PC-9 (cell line): ENCODE data around the gene GAGE12H. TPM values are rescaled to one million over a fixed set of nuclear protein-coding genes. Genes with fewer than 3 reads are reported as not detected.
"Not testable (repeated sequence)": the region's sequence is repeated elsewhere in the genome, so short reads cannot be mapped to it uniquely, and the experiment has no call there.

Experiments
- Bru-seq: library from RNA; stranded (reverse); fragments of 400-500 nt; gene quantifications from one replicate; lab custom pipeline; 2021; lab: Mats Ljungman, UMichigan
- BruChase-seq, 2 experiments: library from RNA; stranded (reverse); fragments of 400-500 nt; gene quantifications; one replicate each; lab custom pipeline; 2021; lab: Mats Ljungman, UMichigan
- BruUV-seq: library from RNA; stranded (reverse); fragments of 400-500 nt; replicated peaks from 2 replicates; lab custom pipeline; 2021; lab: Mats Ljungman, UMichigan
- CTCF ChIA-PET: fragments of 300-600 bp; sonication (Branson Sonifier 250); formaldehyde crosslinking; loops from one replicate; lab custom pipeline; 2022; ENCODE audit warnings: antibody characterized with exemption; lab: Charles Lee
- POLR2A ChIA-PET: fragments of 300-600 bp; sonication (Branson Sonifier 250); formaldehyde crosslinking; loops from one replicate; lab custom pipeline; 2022; ENCODE audit warnings: antibody characterized with exemption; ENCODE audit not compliant: unreplicated experiment; lab: Charles Lee
- DNase-seq, 2 experiments: peaks; one replicate each; pipeline versions ENCODE4 v3.0.0 to v3.0.0-alpha.2; 2015 to 2022; ENCODE audit warnings: mixed read lengths in 1 of 2
- H2AFZ ChIP-seq: fragments of 200-600 bp; sonication (generic); 2 replicates; pipeline ENCODE4 v1.8.1; 2017; ENCODE audit warnings: antibody characterized with exemption
- H3F3A ChIP-seq: fragments of 200-600 bp; sonication (generic); 2 replicates; pipeline ENCODE4 v1.8.1; 2017; ENCODE audit warnings: antibody characterized with exemption, mild to moderate bottlenecking, low read depth; ENCODE audit not compliant: insufficient read depth
- H3K27ac ChIP-seq: fragments of 200-600 bp; sonication (generic); 2 replicates; pipeline ENCODE4 v1.6.1; 2016; ENCODE audit warnings: mixed run types
- H3K27me3 ChIP-seq: fragments of 200-600 bp; sonication (generic); 2 replicates; pipeline ENCODE4 v1.6.1; 2016; ENCODE audit warnings: low read depth, mixed run types; ENCODE audit not compliant: insufficient read depth
- H3K36me3 ChIP-seq: fragments of 200-600 bp; sonication (generic); 2 replicates; pipeline ENCODE4 v1.6.1; 2016; ENCODE audit warnings: low read depth, mixed run types
- H3K4me1 ChIP-seq: fragments of 200-600 bp; sonication (generic); replicated peaks from 2 replicates; pipeline ENCODE4 v1.6.1; 2016; ENCODE audit warnings: mixed run types; ENCODE audit not compliant: insufficient read depth
- H3K4me2 ChIP-seq: fragments of 200-600 bp; sonication (generic); 2 replicates; pipeline ENCODE4 v1.6.1; 2017; ENCODE audit warnings: mixed run types
- H3K4me3 ChIP-seq: fragments of 200-600 bp; sonication (generic); 2 replicates; pipeline ENCODE4 v1.6.1; 2016; ENCODE audit warnings: mixed run types
- H3K79me2 ChIP-seq: fragments of 200-600 bp; sonication (generic); 2 replicates; pipeline ENCODE4 v1.6.1; 2017; ENCODE audit warnings: low read depth, mixed run types
- H3K9me2 ChIP-seq: fragments of 200-600 bp; sonication (generic); 2 replicates; pipeline ENCODE4 v1.8.1; 2017; ENCODE audit warnings: mild to moderate bottlenecking; ENCODE audit not compliant: insufficient read depth
- H3K9me3 ChIP-seq: fragments of 200-600 bp; sonication (generic); 2 replicates; pipeline ENCODE4 v1.8.1; 2016; ENCODE audit warnings: low read depth; ENCODE audit not compliant: insufficient read depth
- H4K20me1 ChIP-seq: fragments of 200-600 bp; sonication (generic); 2 replicates; pipeline ENCODE4 v1.8.1; 2017; ENCODE audit not compliant: insufficient read depth
- intact Hi-C: fragments of 100-400 bp; cut with micrococcal nuclease; formaldehyde crosslinking; loops from one replicate; pipeline ENCODE4 v1.10.0; 2022; ENCODE audit not compliant: unreplicated experiment
- long read RNA-seq: library from polyadenylated mRNA; stranded (forward); transcript quantifications from one replicate; pipeline ENCODE4 v2.0.0, GENCODE V29; 2022
- total RNA-seq: library from RNA; stranded (reverse); gene quantifications from 2 replicates; pipeline ENCODE4 v1.2.3, GENCODE V29; 2021

GAGE12H gene
- not detected in 2 replicates for total RNA-seq
- Bru-seq, nascent RNA: not detected
- not detected for BruChase-seq, experiment 1, labeled RNA remaining after a 2-hour chase
- not detected for BruChase-seq, experiment 2, labeled RNA remaining after a 6-hour chase
- long read RNA-seq: 0 reads

GRCh38 chrX:49579649-49580048, at the start of gene GAGE12H:
GAGE12H (plus strand) TSS chrX:49579949; CDS start chrX:49581104, 1,155 bp downstream.
- POLR2A ChIA-PET, H3K9me3 ChIP-seq, H4K20me1 ChIP-seq, H3K27ac ChIP-seq, H3K36me3 ChIP-seq, H3K9me2 ChIP-seq, DNase-seq, CTCF ChIA-PET, BruUV-seq, H3K4me1 ChIP-seq, H3F3A ChIP-seq, H3K79me2 ChIP-seq, H3K4me3 ChIP-seq, H3K4me2 ChIP-seq, H3K27me3 ChIP-seq, intact Hi-C loops, H2AFZ ChIP-seq: not testable (repeated sequence)

GRCh38 chrX:49531877-49532276, 47.9 kb upstream of the GAGE12H start, which contains the start of gene GAGE12C:
GAGE12C (plus strand) TSS chrX:49532177; CDS start chrX:49533332, 1,155 bp downstream.
- H3K27ac ChIP-seq, H3K36me3 ChIP-seq, POLR2A ChIA-PET, H4K20me1 ChIP-seq, H3K9me3 ChIP-seq, H2AFZ ChIP-seq, H3F3A ChIP-seq, H3K4me3 ChIP-seq, H3K9me2 ChIP-seq, CTCF ChIA-PET, H3K79me2 ChIP-seq, H3K4me2 ChIP-seq, BruUV-seq, H3K27me3 ChIP-seq, DNase-seq, H3K4me1 ChIP-seq, intact Hi-C loops: not testable (repeated sequence)

DNA sequence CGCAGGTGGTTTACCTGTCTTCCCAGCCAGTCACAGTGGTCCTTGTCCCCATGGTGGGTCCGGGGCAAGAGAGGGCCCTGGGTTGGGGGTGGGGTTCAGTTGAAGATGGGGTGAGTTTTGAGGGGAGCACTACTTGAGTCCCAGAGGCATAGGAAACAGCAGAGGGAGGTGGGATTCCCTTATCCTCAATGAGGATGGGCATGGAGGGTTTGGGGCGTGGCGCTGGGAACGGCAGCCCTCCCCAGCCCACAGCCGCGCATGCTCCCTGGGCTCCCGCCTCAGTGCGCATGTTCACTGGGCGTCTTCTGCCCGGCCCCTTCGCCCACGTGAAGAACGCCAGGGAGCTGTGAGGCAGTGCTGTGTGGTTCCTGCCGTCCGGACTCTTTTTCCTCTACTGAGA, 38.3 kb upstream of the GAGE12H start, which contains the start of gene GAGE12D:
Gene GAGE12D, plus strand, starts transcription at position 301 of the 400 bp plus-strand sequence. CDS start 1,155 bp downstream, outside the sequence.
- H3K9me2 ChIP-seq, H3K4me1 ChIP-seq, POLR2A ChIA-PET, H3K36me3 ChIP-seq, DNase-seq, intact Hi-C loops, H2AFZ ChIP-seq, H3K4me3 ChIP-seq, H3K4me2 ChIP-seq, H3K79me2 ChIP-seq, H4K20me1 ChIP-seq, BruUV-seq, H3K9me3 ChIP-seq, H3F3A ChIP-seq, H3K27me3 ChIP-seq, H3K27ac ChIP-seq, CTCF ChIA-PET: not testable (repeated sequence)

GRCh38 chrX:49550989-49551388, 28.8 kb upstream of the GAGE12H start, which contains the start of gene GAGE12E:
GAGE12E (plus strand) TSS chrX:49551289; CDS start chrX:49552444, 1,155 bp downstream.
- DNase-seq, H3K79me2 ChIP-seq, BruUV-seq, H3K4me1 ChIP-seq, H3K9me3 ChIP-seq, H3K27ac ChIP-seq, H3K4me2 ChIP-seq, H3K36me3 ChIP-seq, H4K20me1 ChIP-seq, H3K4me3 ChIP-seq, H3K9me2 ChIP-seq, H2AFZ ChIP-seq, POLR2A ChIA-PET, H3K27me3 ChIP-seq, CTCF ChIA-PET, H3F3A ChIP-seq, intact Hi-C loops: not testable (repeated sequence)

DNA sequence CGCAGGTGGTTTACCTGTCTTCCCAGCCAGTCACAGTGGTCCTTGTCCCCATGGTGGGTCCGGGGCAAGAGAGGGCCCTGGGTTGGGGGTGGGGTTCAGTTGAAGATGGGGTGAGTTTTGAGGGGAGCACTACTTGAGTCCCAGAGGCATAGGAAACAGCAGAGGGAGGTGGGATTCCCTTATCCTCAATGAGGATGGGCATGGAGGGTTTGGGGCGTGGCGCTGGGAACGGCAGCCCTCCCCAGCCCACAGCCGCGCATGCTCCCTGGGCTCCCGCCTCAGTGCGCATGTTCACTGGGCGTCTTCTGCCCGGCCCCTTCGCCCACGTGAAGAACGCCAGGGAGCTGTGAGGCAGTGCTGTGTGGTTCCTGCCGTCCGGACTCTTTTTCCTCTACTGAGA, 19.2 kb upstream of the GAGE12H start, which contains the start of gene GAGE12F:
Gene GAGE12F, plus strand, starts transcription at position 301 of the 400 bp plus-strand sequence. CDS start 1,155 bp downstream, outside the sequence.
- BruUV-seq: not testable (repeated sequence)

GRCh38 chrX:49568728-49569127, 11.0 kb upstream of the GAGE12H start:
- DNase-seq, H3F3A ChIP-seq, H3K4me1 ChIP-seq, H3K27me3 ChIP-seq, H4K20me1 ChIP-seq, POLR2A ChIA-PET, H3K79me2 ChIP-seq, BruUV-seq, H3K36me3 ChIP-seq, intact Hi-C loops, H3K4me2 ChIP-seq, CTCF ChIA-PET, H3K4me3 ChIP-seq, H3K9me3 ChIP-seq, H3K27ac ChIP-seq, H2AFZ ChIP-seq, H3K9me2 ChIP-seq: not testable (repeated sequence)

More for the DNA sequence above, 19.2 kb upstream of the GAGE12H start, which contains the start of gene GAGE12F:
- H3K9me3 ChIP-seq, H2AFZ ChIP-seq, CTCF ChIA-PET, H3K36me3 ChIP-seq, H3K9me2 ChIP-seq, H3K27me3 ChIP-seq, intact Hi-C loops, H3K4me3 ChIP-seq, DNase-seq, H3K27ac ChIP-seq, H3F3A ChIP-seq, H3K79me2 ChIP-seq, POLR2A ChIA-PET, H3K4me2 ChIP-seq, H4K20me1 ChIP-seq, H3K4me1 ChIP-seq: not testable (repeated sequence)

GRCh38 chrX:49569152-49569551, 10.6 kb upstream of the GAGE12H start:
- DNase-seq, H3K27me3 ChIP-seq, H3K79me2 ChIP-seq, H3K36me3 ChIP-seq, CTCF ChIA-PET, H3K4me1 ChIP-seq, H3K4me2 ChIP-seq, H3K4me3 ChIP-seq, H2AFZ ChIP-seq, H3K9me2 ChIP-seq, BruUV-seq, intact Hi-C loops, H4K20me1 ChIP-seq, H3K9me3 ChIP-seq, POLR2A ChIA-PET, H3F3A ChIP-seq, H3K27ac ChIP-seq: not testable (repeated sequence)
